SKM-1 (cell line): ENCODE measurements around the gene INPP5D.
"Not testable (repeated sequence)": the region's sequence is repeated elsewhere in the genome, so short reads cannot be mapped to it uniquely, and the experiment has no call there.

Experiments
- DNase-seq: peaks from one replicate; lab custom pipeline; 2025; ENCODE audit not compliant: unreplicated experiment; lab: John Stamatoyannopoulos, UW

INPP5D gene

GRCh38 chr2:233052517-233052916, 7.6 kb upstream of the INPP5D start:
- not testable (repeated sequence) for DNase-seq

DNA sequence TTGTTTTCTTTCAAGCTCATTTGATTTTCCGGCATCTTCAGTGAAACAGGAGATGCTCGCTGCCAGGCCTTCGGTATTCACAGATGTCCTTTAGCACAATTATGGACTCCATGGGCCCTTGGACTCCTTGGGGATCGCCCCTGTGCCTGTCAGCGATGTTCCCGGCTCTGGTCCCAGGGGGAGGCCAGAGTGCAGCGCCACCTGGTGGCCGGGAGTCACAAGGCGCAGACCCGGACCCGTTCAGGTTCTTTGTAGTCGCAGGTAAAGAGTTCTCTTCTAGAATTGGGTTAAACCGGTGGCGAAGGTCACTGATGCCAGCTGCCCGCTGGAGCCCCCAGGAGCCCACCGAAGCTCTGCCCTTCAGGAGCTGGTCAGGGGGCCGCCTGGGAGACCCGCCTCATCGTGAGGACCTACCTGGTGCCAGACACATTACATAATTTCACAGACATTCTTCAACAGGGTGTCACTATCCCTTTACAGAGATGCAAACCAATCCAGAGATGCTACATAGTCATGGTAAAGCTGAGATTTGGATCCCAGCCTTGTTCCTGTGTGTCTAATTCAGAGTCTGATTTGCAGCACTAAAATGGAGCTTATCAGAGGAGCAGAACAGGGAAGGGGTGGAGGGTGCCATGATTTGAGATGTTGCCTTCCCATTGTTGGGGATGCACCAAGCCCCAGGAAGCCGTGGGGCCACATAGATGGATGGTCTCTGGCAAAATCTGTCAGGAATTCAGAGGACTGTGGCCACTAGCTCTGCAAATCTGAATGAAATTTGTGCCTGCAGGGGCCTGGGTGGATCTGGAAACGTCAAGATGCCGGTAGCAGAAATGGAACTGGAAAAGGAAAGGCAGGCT, 6.0 kb upstream of the INPP5D start:
- peak; percentile 18 for DNase-seq

DNA sequence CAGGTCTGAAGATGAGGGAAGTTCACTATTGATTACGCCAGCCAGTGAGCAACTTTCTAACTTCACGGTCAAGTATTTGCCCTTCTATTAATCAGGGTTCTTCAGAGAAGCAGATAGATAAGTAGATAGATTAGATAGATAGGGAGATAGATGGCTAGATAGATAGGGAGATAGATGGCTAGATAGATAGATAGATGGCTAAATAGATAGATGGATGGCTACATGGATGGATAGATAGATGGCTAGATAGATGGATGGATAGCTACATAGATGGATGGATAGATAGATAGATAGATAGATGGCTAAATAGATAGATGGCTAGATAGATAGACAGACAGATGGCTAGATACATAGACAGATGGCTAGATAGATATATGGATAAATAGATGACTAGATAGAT, 4.8 kb upstream of the INPP5D start:
- DNase-seq, result no peak

GRCh38 chr2:233056961-233057605, 3.1 kb upstream of the INPP5D start:
- no peak for DNase-seq

DNA sequence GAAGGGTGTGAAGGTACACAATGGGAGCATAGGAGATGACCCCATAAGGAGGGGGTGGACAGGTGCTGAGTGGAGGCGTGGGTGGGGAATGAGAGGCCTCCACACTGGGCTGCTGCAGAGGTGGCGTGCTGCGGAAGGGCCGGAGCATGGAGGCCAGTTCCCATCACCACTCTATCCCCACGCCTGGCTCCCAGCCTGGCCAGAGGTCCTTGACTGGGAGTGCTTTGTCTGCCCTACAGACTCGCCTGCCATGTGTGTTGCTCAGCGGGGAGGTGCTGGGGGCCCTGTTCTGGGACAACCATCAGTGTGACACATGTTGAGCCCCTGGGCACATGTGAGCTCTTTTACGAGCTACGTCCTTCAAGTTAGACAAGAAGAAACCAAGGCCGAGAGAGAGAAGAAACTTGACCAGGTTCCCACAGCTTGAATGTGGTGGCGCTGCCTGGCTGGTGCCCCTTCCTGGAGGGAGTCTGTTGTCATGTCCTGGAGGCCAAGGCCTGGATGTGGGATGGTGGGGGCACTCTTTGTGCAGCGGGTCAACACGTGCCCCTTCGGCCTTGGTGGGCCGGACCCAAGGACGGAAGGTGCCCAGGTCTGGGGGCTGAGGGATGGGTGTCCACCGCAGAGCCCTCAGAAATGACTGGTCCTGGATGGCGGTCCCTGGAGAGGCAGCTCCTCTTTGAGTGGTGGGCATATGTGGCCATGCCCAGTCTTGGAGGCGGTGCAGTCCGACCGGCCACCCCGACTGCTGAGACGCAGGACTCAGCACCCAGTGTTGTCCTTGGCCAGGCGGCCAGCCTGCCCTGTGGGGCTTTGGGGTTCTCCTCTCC, 1.2 kb upstream of the INPP5D start:
- DNase-seq, result no peak

DNA sequence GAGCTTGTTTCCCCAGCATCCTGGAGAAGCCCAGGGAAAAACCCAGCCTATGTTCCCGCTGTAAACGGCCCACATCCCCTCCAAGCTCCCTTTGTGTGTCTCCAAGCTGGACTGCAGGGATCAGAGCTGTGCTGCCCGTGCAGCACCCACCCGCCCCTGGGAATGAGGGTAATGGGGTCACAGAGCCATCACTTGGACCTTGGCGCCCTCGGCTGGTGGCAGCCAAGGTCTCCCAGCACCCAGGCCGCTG, 670 bp upstream of the INPP5D start:
- DNase-seq, result no peak

DNA sequence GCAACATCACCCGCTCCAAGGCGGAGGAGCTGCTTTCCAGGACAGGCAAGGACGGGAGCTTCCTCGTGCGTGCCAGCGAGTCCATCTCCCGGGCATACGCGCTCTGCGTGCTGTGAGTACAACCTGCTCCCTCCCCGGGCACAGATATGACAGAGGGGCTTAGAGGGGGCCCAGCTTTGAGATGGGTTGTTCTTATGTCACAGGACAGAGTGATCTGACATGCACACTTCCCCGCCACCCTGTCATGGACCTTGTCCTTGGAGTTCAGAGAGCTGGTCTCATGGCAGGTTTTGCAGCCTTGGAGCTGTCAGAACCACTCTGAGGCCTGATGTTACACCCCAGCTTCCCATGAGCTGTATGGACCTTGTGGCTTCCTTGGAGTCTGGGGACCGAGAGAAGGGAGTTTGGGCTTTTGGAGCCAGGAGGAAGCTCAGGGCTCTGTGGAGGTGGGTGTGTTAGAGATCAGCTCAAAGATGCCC, 398 bp downstream of the INPP5D start:
- DNase-seq, result no peak

DNA sequence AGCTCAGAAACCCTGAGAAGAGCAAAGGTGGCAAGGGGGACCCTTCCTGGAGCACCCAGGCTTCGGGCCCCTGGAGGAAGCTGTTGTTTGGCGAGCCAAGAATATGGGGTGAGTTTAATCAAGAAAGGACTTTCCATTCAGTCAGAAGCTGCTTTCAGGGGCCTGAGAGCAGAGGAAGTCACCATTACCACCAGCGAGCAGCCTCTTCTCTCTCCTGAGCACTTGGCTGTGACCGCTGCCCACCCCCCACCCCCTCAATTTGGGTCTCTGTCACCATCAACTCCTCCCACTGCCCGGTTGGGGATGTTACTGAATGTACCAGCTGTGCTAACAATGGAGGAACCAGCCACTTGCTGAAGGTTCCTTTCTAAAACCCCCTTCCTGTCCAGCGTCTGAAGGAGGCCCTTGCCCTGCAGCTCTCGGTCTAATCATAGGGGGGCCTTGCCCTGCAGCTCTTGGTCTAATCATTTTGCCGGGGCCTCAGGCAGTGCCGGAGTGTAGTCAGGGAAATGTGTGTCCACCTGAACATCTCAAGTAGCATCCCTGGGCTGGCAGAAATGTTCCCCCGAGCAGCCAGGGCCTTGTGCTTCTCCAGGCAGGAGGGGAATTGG, 943 bp downstream of the INPP5D start:
- DNase-seq, result no peak

DNA sequence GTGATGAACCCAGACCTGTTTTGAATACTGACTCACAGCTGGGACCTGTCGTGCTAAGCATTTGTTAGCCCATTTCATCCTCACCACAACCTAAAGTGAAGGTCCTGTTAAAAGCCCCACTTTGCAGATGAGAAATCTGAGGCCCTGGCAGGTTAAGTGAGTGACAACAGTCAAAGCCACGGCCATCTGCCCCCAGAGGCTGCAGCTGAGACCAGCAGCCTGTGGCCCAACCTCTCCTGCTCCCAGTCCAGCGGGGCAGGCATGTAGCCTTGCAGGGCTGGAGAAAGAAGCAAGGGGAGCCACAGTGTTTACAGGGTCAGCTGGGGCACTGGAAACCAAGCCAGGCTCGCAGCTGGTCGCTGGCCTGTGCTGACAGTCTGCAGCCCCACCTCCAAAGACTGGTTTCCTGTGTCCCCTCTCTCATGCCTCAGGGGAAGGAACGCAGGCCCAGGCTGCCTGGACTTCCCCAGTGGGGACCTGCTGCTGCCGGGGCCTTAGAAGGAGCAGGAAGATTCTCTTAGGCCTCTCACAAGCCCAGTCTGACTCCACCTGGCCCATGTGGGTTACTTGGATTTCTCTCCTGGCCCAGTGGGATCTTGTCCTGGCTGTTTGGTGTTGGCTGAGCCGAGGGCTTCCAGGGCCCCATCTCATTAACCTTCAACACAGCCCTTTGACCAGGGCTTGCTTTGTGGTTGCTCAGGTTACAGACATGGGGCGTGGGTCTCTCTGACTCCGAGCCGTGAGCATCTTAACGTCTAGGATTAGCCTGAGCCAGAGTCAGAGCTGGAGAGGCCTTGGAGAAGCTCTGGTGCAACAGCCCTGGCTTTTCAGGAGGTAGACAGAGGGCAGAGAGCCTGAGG, 1.7 kb downstream of the INPP5D start:
- no peak for DNase-seq

- DNase-seq, result no peak
Observed at GRCh38 chr2:233062451-233062850, 2.3 kb downstream of the INPP5D start.

DNA sequence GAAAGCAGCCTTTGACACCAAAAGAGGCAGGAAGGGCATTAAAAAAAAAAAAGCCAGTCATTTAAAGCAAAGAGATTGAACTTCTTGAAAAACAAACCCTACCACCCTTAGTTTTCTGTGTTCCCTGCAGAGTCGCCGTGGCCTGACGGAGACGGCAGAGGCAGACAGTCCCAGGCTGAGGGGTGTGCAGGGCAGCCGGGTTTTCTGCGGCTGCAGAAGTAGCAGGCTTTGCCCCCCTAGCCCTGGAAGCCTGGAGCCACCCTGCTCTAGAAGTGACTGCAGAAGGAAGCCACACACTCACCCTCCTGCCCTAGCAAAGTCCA, 2.8 kb downstream of the INPP5D start:
- DNase-seq, result no peak

DNA sequence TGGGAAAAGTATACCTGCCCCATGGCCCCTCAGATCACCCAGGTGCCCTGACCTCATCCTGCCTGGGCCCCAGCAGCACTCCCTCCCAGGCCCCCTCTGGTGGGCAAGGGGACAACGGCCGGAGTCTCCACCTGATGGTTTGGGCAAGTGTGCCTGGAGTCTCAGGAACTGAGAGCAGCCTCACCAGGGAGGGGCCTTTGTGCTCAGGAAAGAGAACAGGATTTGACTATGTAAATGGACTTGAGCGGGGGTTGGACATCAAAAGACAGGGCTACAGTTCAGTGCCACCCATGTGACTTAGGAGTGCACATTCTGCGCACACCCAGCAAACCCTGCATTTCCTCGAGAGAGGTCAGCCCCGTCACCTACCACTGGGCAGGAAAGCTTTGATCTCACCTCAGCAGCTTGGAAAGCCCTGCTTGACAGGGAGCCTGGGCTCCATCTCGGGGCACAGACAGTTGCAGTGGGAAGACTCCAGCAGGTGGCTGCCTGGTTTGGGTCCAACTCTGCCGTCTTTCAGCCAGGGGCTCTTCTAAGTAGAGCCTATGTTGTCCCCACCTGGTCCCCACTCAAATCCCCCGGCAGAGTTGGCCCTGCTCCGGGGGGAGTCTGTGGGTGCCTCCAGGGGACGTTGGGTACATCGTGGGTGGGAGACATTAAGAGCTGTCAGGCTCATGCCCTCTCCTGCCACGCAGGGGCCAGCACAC, 3.3 kb downstream of the INPP5D start:
- DNase-seq, result no peak

DNA sequence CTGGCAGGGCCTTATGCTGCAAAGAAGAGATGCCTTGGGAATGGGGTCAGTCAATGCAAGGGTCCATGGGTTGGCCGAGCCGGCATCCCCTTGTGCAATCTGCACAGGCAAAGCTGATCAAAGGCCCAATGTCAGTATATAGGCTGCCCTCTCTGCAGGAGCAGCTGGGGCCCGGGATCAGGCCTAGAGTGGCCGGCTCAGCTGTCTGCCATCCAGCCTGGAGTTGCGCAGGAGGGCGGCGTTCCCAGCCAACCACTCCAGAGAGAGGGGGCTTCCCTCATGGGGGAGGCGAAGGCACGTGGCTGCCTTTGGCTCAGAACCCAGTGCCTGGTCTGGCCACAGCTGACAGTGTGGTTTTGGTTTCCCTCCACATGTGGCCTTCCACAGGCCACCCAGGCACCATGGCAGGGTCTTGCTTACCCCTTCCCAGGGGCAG, 3.9 kb downstream of the INPP5D start:
- DNase-seq, result no peak

DNA sequence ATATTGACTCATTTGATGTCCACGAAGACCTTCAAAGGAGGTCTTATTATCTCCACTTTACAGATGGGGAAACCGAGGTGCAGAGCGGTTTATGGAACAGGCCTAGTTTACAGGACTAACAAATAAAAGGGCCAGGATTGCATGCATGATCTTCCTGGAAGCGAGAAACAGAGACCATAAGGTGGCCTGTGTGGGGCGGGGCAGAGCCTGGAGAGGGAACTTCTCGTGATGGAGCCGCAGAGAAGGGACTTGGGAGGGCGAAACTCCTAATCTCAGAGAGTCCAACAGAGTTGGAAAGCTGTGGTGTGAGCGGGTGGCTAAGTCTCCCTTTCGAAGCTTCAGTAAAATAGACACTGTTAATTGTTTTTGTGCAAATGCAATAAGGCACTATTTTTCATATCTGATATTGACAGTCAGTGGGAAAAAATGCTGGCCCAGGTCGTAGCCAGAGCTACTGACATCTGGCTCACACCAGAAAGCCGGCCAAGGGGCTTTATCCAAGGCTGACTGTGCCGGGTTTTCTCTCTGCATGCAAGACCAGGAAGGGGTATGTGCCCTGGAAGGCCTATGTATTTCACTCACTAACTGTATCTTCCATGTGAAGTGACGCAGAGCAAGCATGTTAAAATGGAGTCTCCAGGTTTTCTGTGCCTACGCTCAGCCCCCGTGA, 4.5 kb downstream of the INPP5D start:
- no peak for DNase-seq

DNA sequence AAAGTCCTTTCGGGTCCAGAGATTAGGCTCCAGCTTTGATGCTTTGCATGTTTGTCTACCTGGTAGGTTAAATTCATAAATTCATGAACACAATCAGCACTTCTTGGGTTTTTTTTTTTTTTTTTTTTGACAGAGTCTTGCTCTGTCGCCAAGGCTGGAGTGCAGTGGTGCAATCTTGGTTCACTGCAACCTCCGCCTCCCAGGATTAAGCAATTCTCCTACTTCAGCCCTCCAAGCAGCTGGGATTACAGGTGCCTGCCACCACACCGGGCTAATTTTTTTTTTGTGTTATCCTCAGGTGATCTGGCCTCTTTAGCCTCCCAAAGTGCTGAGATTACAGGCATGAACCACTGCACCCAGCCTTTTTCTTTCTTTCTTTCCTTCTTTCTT, 5.1 kb downstream of the INPP5D start:
- not testable (repeated sequence) for DNase-seq

DNA sequence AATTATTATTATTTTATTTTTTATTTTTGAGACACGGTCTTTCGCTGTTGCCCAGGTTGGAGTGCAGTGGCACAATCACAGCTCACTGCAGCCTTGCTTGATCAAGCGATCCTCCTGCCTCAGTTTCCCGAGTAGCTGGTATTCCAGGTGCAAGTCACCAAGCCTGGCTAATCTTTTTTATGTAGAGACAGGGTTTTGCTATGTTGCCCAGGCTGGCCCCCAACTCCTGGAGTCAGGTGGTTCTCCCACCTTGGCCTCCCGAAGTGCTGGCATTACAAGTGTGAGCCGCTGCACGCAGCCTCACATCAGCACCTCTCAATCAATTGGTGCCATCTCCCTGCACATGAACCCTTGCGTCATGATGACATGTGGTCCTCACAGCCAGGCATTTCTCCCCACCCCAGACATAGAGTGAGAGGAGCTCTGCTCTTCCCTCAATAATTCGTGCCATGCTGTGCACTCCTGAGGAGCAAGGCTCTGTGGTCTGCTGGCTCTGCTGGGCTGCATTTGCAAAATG, 5.9 kb downstream of the INPP5D start:
- DNase-seq, result no peak

GRCh38 chr2:233068762-233069418, 8.7 kb downstream of the INPP5D start:
- no peak for DNase-seq

GRCh38 chr2:233072838-233073237, 12.7 kb downstream of the INPP5D start:
- DNase-seq, result no peak

DNA sequence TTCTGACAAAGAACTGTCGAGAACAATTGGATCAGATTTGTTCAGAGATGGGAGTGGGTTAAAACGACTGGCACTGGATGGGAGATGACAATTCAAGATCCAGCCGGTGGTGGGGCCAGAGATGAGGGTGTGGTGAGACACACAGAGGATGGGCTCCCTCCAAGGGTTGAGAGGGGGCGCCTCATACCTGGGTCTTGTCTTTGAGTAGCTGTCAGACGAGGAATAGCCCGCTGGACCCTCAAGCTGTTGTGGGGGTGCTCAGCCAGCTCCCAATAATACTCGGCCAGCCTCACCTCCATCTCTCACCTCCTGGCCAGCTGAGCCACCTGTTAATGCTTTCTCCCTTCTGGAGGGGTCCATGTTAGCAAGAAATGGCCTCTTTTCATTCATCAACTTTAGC, 14.0 kb downstream of the INPP5D start:
- DNase-seq, result no peak
